Measurements from ENCODE around the gene ATP8A2. TPM values are rescaled to one million over a fixed set of nuclear protein-coding genes. Genes with fewer than 3 reads are reported as not detected.
"Not testable (repeated sequence)": the region's sequence is repeated elsewhere in the genome, so short reads cannot be mapped to it uniquely, and the experiment has no call there.

ATP8A2 gene
- total RNA-seq, 4 donors from 2014 or later = 0.20 to 1.1 (median 0.59) TPM

DNA sequence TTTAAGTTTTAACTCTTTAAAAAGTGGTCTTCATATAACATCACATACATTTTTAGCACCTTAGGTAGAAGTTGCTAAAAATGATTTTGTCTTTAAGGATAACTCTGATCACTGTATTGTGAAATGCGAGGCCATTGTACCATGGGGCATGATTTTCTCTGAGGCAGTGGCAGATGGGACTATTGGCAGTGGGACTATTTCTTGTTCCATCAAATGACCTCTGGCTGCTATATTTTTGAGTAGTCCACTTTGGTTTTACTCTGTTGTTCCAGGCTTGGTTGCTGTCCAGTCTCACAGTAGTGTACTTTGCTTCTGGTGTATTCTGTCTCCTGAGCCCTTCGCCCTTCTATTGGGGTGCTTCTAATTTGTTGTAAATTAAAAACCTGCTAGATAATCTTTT, 156.5 kb downstream of the ATP8A2 start:
- no peak for DNase-seq
- TF ChIP-seq POLR2A (IDR thresholded peaks at IDR 0.05) = no peak
- TF ChIP-seq, protein P1, sequence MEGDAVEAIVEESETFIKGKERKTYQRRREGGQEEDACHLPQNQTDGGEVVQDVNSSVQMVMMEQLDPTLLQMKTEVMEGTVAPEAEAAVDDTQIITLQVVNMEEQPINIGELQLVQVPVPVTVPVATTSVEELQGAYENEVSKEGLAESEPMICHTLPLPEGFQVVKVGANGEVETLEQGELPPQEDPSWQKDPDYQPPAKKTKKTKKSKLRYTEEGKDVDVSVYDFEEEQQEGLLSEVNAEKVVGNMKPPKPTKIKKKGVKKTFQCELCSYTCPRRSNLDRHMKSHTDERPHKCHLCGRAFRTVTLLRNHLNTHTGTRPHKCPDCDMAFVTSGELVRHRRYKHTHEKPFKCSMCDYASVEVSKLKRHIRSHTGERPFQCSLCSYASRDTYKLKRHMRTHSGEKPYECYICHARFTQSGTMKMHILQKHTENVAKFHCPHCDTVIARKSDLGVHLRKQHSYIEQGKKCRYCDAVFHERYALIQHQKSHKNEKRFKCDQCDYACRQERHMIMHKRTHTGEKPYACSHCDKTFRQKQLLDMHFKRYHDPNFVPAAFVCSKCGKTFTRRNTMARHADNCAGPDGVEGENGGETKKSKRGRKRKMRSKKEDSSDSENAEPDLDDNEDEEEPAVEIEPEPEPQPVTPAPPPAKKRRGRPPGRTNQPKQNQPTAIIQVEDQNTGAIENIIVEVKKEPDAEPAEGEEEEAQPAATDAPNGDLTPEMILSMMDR (IDR thresholded peaks at IDR 0.05) = no peak
- TF ChIP-seq EP300 (IDR thresholded peaks at IDR 0.05; ENCODE audit: low read depth) = no peak
- no peak for TF ChIP-seq POLR2AphosphoS5 (IDR thresholded peaks at IDR 0.05)
- H3K4me1 ChIP-seq = no peaks in the 10 kb centered on the region
- peaks cover 4% of the 10 kb centered on the region in 2 donors for H3K9me3 ChIP-seq
- 90 to 92% methylated on average over 2 of the region's 2 CpGs for WGBS, 2 donors (ENCODE audit: low coverage in 1 of 2)
- in situ Hi-C loops (cut with MboI; ENCODE audit: low pct_ligation_motif_present in 1 of 4, low pct_unique_long_range_greater_than_20kb in 1 of 4, low sequenced_read_pairs in 3 of 4) = no loop called here
- H3K36me3 ChIP-seq = no peaks in the 10 kb centered on the region
- H3K27ac ChIP-seq = no peak overlapping the region
- H3K4me3 ChIP-seq = no peak overlapping the region
- no peaks in the 10 kb centered on the region for H3K27me3 ChIP-seq
- intact Hi-C loops (cut with DNase I; ENCODE audit: low total_unique reads) = no loop called here

DNA sequence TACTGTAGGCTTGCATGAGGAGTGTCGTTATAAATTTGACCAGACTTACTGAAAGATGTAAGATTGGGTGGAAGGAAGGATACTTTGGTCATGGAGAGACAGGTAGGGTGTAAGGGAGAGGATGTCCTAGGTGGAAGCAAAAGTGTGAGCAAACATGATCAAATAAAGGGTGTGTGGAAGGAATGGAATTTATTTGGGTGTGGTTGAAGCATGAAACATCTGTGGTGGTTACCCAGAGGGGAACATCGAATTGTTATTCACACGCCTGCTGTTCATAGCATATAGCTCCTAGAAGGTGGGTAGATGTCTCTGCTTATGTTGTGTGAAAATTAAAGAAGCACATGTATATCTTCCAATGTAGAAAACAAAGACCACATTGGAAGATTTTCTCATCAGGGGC, 157.7 kb downstream of the ATP8A2 start:
- WGBS, 2 donors (ENCODE audit: low coverage in 1 of 2) = 78 to 82% methylated on average over 3 of the region's 3 CpGs
- no peak overlapping the region for H3K27ac ChIP-seq
- H3K9me3 ChIP-seq = peaks cover 4% of the 10 kb centered on the region in 2 donors
- DNase-seq = no peak
- in situ Hi-C loops (cut with MboI; ENCODE audit: low pct_ligation_motif_present in 1 of 4, low pct_unique_long_range_greater_than_20kb in 1 of 4, low sequenced_read_pairs in 3 of 4) (no loop called here), intact Hi-C loops (cut with DNase I; ENCODE audit: low total_unique reads) (no loop called here)
- H3K4me1 ChIP-seq = no peaks in the 10 kb centered on the region
- H3K4me3 ChIP-seq = no peak overlapping the region
- H3K27me3 ChIP-seq = no peaks in the 10 kb centered on the region
- TF ChIP-seq POLR2AphosphoS5 (IDR thresholded peaks at IDR 0.05) (no peak), POLR2A (IDR thresholded peaks at IDR 0.05) (no peak), EP300 (IDR thresholded peaks at IDR 0.05; ENCODE audit: low read depth) (no peak)
- TF ChIP-seq, protein P1 (IDR thresholded peaks at IDR 0.05) = no peak
- no peaks in the 10 kb centered on the region for H3K36me3 ChIP-seq

DNA sequence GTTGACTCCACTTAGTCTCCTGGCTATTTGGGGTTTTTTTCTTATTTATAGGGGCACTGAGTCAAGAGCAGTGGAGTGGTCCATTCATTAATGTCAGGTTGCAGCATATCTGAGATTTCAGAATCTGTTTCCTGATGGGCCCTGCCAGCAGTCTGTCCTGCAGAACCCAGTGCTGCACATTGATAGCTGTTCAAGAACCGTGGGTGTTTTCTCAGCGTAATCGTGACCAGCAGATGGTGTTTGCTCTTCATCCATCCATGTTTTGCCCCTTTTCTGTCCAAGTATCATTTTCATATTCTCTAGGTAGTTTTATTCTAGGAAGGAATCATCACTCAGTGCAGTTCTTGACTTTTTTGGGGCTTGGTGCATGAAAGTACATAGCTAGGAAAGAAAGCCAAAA, 166.5 kb downstream of the ATP8A2 start:
- Histone ChIP-seq H3K4me1 (no peaks in the 10 kb centered on the region), H3K9me3 (no peaks in the 10 kb centered on the region), H3K36me3 (no peaks in the 10 kb centered on the region), H3K27me3 (no peaks in the 10 kb centered on the region), H3K27ac (no peak overlapping the region), H3K4me3 (no peak overlapping the region)
- intact Hi-C loops (cut with DNase I; ENCODE audit: low total_unique reads) (no loop called here), in situ Hi-C loops (cut with MboI; ENCODE audit: low pct_ligation_motif_present in 1 of 4, low pct_unique_long_range_greater_than_20kb in 1 of 4, low sequenced_read_pairs in 3 of 4) (no loop called here)
- TF ChIP-seq EP300 (IDR thresholded peaks at IDR 0.05; ENCODE audit: low read depth) (no peak), POLR2AphosphoS5 (IDR thresholded peaks at IDR 0.05) (no peak), POLR2A (IDR thresholded peaks at IDR 0.05) (no peak)
- TF ChIP-seq, protein P1 (IDR thresholded peaks at IDR 0.05) = no peak
- WGBS, 2 donors (ENCODE audit: low coverage in 1 of 2) = 59 to 61% methylated on average over 3 of the region's 3 CpGs
- DNase-seq = no peak

DNA sequence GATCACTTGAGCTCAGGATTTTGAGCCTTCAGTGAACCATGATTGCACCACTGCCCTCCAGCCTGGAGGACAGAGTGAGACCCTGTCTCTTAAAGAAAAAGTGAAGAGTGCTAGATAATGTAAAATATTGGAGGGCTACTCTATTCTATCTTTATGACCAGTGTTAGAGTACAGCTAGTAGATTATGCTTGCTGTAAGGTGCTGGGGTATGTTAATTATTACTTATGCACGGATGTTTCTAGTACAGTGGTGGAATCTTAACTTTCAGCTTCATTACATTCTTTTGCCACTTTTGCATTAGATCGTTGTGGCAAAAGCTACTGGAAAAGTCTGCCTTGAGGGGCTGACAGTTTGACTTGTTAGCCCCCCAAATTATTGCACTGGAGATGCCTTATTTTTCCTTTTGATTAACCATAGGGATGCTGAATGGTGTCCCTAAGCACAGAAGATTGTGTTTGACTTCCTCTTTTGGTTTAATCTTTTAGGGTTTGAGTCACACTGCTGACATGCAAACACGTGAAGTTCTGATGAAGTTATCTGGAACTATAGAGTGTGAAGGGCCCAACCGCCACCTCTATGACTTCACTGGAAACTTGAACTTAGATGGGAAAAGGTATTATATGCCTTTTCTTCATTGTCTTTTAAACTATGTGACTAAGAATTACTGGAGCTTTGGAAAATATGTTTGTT, 169.8 kb downstream of the ATP8A2 start:
- Histone ChIP-seq H3K4me1 (no peaks in the 10 kb centered on the region), H3K27ac (no peak overlapping the region), H3K4me3 (no peak overlapping the region), H3K36me3 (no peaks in the 10 kb centered on the region), H3K9me3 (no peaks in the 10 kb centered on the region), H3K27me3 (no peaks in the 10 kb centered on the region)
- no peak for DNase-seq
- in situ Hi-C loops (cut with MboI; ENCODE audit: low pct_ligation_motif_present in 1 of 4, low pct_unique_long_range_greater_than_20kb in 1 of 4, low sequenced_read_pairs in 3 of 4) = no loop called here
- TF ChIP-seq, protein P1 (IDR thresholded peaks at IDR 0.05) = no peak
- TF ChIP-seq POLR2A (IDR thresholded peaks at IDR 0.05) = no peak
- no peak for TF ChIP-seq POLR2AphosphoS5 (IDR thresholded peaks at IDR 0.05)
- TF ChIP-seq EP300 (IDR thresholded peaks at IDR 0.05; ENCODE audit: low read depth) = no peak
- WGBS, 2 donors (ENCODE audit: low coverage in 1 of 2) = 52 to 78% methylated on average over 3 to 4 of the region's 4 CpGs
- intact Hi-C loops (cut with DNase I; ENCODE audit: low total_unique reads) = no loop called here

DNA sequence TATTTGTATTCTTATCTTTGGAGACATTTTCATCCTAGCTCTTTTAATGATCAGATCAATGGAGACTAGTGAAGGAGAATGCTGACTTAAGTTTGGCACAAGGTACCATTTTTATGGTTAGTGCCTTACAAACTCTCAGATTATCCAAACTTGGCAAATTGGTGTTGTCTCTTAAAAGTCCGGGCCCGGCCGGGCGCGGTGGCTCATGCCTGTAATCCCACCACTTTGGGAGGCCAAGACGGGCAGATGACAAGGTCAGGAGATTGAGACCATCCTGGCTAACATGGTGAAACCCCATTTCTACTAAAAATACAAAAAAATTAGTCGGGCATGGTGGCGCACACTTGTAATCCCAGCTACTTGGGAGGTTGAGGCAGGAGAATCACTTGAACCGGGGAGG, 177.2 kb downstream of the ATP8A2 start:
- H3K27me3 ChIP-seq; H3K4me3 ChIP-seq; in situ Hi-C loops (cut with MboI; ENCODE audit: low pct_ligation_motif_present in 1 of 4, low pct_unique_long_range_greater_than_20kb in 1 of 4, low sequenced_read_pairs in 3 of 4); intact Hi-C loops (cut with DNase I; ENCODE audit: low total_unique reads); H3K4me1 ChIP-seq; H3K9me3 ChIP-seq; DNase-seq; H3K36me3 ChIP-seq; H3K27ac ChIP-seq: not testable (repeated sequence)
- WGBS, 2 donors (ENCODE audit: low coverage in 1 of 2) = 81 to 100% methylated on average over 1 to 9 of the region's 9 CpGs

All from transverse colon (tissue), 4 donors.